A549 (cell line): ENCODE results near the gene ZDHHC3.

ENCODE experiments used
- CBX2 ChIP-seq: fragments of 200-600 bp; sonication (generic); IDR thresholded peaks from 2 replicates; pipeline ENCODE4 v1.6.1; 2016; ENCODE audit warnings: low read depth, mild to moderate bottlenecking, borderline replicate concordance
- CEBPB ChIP-seq, 2 experiments: fragments of >200 bp in 1 of 2; sonication (Bioruptor Twin) in 1 of 2; formaldehyde crosslinking in 1 of 2; IDR thresholded peaks; 2 replicates each; pipeline ENCODE4 v1.6.1; 2012 to 2016
- HDAC2 ChIP-seq: fragments of 200-600 bp; sonication (generic); IDR thresholded peaks from 2 replicates; pipeline ENCODE4 v1.6.1; 2016
- MAZ ChIP-seq: fragments of 150-350 bp; IDR thresholded peaks from 2 replicates; pipeline ENCODE4 v1.6.1; 2014; ENCODE audit warnings: antibody characterized with exemption, low read depth, low read length, borderline replicate concordance
- POLR2A ChIP-seq: IDR thresholded peaks from 2 replicates; pipeline ENCODE4 v1.6.1; 2012; ENCODE audit warnings: mild to moderate bottlenecking, low read length
- RAD21 ChIP-seq, 2 experiments: fragments of >200 bp in 1 of 2; sonication (Bioruptor Twin) in 1 of 2; formaldehyde crosslinking in 1 of 2; IDR thresholded peaks in 1 of 2; conservative IDR thresholded peaks in 1 of 2; 2 replicates in 1 of 2; 3 replicates in 1 of 2; pipeline ENCODE4 v1.6.1; 2012 to 2018; ENCODE audit warnings: inconsistent platforms in 1 of 2
- RCOR1 ChIP-seq: fragments of 150-350 bp; IDR thresholded peaks from 2 replicates; pipeline ENCODE4 v1.6.1; 2014; ENCODE audit warnings: antibody characterized with exemption, low read length, low read depth
- RFX5 ChIP-seq: fragments of 450-650 bp; IDR thresholded peaks from 2 replicates; pipeline ENCODE4 v1.7.1; 2014; ENCODE audit warnings: antibody characterized with exemption, mild to moderate bottlenecking, moderate library complexity
- TF ChIP-seq, protein P1 (sequence below): fragments of >200 bp; sonication (Bioruptor Twin); formaldehyde crosslinking; IDR thresholded peaks from 3 replicates; pipeline ENCODE4 v1.5.1; 2016
- TF ChIP-seq, protein P2 (sequence below): fragments of 150-350 bp; IDR thresholded peaks from 2 replicates; pipeline ENCODE4 v1.6.1; 2014; ENCODE audit warnings: low read depth, mild to moderate bottlenecking, low read length
- TF ChIP-seq, protein P3 (sequence below): fragments of 250-450 bp; sonication (Bioruptor Pico); IDR thresholded peaks from 2 replicates; pipeline ENCODE4 v1.5.0; 2021; ENCODE audit warnings: mild to moderate bottlenecking, moderate library complexity, borderline replicate concordance
- TF ChIP-seq, protein P4 (sequence below): IDR thresholded peaks from 2 replicates; pipeline ENCODE4 v1.6.1; 2012
- TF ChIP-seq, protein P5 (sequence below): fragments of 250-450 bp; sonication (Bioruptor Pico); IDR thresholded peaks from 2 replicates; pipeline ENCODE4 v1.5.0; 2020; ENCODE audit warnings: low read depth, mild to moderate bottlenecking, moderate library complexity
- TF ChIP-seq, protein P6 (sequence below): fragments of 200-600 bp; sonication (generic); IDR thresholded peaks from 2 replicates; pipeline ENCODE4 v1.6.1; 2016; ENCODE audit warnings: antibody characterized with exemption, mild to moderate bottlenecking, moderate library complexity

DNA sequence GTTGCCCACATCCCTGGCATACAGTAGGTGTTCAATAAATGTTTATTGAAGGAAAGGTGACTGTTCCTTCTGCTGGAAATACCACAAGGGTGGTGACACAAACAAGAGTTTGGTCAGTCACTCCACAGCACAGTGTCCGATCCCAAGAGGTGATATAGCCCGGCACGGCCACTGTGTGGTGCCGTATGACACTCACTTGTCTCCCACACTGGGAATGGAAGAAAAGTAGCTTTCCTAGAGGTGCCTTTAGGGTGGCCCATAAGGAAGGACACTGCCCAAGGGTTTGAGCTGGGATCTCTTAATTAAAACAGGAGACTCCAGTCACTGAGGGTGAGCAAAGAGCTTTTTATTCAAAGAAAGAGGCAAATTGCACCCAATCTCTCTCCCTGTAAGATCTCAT, 61.0 kb downstream of the ZDHHC3 start:
- TF ChIP-seq, protein P1, sequence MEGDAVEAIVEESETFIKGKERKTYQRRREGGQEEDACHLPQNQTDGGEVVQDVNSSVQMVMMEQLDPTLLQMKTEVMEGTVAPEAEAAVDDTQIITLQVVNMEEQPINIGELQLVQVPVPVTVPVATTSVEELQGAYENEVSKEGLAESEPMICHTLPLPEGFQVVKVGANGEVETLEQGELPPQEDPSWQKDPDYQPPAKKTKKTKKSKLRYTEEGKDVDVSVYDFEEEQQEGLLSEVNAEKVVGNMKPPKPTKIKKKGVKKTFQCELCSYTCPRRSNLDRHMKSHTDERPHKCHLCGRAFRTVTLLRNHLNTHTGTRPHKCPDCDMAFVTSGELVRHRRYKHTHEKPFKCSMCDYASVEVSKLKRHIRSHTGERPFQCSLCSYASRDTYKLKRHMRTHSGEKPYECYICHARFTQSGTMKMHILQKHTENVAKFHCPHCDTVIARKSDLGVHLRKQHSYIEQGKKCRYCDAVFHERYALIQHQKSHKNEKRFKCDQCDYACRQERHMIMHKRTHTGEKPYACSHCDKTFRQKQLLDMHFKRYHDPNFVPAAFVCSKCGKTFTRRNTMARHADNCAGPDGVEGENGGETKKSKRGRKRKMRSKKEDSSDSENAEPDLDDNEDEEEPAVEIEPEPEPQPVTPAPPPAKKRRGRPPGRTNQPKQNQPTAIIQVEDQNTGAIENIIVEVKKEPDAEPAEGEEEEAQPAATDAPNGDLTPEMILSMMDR = no peak
- TF ChIP-seq RCOR1 = no peak
- TF ChIP-seq POLR2A = no peak
- TF ChIP-seq, protein P2, sequence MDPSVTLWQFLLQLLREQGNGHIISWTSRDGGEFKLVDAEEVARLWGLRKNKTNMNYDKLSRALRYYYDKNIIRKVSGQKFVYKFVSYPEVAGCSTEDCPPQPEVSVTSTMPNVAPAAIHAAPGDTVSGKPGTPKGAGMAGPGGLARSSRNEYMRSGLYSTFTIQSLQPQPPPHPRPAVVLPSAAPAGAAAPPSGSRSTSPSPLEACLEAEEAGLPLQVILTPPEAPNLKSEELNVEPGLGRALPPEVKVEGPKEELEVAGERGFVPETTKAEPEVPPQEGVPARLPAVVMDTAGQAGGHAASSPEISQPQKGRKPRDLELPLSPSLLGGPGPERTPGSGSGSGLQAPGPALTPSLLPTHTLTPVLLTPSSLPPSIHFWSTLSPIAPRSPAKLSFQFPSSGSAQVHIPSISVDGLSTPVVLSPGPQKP = no peak
- no peak for TF ChIP-seq HDAC2
- TF ChIP-seq, protein P3, sequence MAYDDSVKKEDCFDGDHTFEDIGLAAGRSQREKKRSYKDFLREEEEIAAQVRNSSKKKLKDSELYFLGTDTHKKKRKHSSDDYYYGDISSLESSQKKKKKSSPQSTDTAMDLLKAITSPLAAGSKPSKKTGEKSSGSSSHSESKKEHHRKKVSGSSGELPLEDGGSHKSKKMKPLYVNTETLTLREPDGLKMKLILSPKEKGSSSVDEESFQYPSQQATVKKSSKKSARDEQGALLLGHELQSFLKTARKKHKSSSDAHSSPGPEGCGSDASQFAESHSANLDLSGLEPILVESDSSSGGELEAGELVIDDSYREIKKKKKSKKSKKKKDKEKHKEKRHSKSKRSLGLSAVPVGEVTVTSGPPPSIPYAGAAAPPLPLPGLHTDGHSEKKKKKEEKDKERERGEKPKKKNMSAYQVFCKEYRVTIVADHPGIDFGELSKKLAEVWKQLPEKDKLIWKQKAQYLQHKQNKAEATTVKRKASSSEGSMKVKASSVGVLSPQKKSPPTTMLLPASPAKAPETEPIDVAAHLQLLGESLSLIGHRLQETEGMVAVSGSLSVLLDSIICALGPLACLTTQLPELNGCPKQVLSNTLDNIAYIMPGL = no peak
- TF ChIP-seq, protein P4, sequence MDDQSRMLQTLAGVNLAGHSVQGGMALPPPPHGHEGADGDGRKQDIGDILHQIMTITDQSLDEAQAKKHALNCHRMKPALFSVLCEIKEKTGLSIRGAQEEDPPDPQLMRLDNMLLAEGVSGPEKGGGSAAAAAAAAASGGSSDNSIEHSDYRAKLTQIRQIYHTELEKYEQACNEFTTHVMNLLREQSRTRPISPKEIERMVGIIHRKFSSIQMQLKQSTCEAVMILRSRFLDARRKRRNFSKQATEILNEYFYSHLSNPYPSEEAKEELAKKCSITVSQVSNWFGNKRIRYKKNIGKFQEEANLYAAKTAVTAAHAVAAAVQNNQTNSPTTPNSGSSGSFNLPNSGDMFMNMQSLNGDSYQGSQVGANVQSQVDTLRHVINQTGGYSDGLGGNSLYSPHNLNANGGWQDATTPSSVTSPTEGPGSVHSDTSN = no peak
- TF ChIP-seq CBX2 = no peak
- no peak for TF ChIP-seq MAZ
- no peak for TF ChIP-seq CEBPB (IDR thresholded peaks at IDR 0.05)
- TF ChIP-seq, protein P5, sequence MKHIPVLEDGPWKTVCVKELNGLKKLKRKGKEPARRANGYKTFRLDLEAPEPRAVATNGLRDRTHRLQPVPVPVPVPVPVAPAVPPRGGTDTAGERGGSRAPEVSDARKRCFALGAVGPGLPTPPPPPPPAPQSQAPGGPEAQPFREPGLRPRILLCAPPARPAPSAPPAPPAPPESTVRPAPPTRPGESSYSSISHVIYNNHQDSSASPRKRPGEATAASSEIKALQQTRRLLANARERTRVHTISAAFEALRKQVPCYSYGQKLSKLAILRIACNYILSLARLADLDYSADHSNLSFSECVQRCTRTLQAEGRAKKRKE = no peak
- 0 out of 5 replicates have a peak, but pooled peaks of 1 of the 2 experiments have one; percentile 3 for TF ChIP-seq RAD21 (conservative IDR thresholded peaks at IDR 0.05 in 1 of 2, IDR thresholded peaks at IDR 0.05 in 1 of 2)
- no peak for TF ChIP-seq RFX5
- TF ChIP-seq, protein P6, sequence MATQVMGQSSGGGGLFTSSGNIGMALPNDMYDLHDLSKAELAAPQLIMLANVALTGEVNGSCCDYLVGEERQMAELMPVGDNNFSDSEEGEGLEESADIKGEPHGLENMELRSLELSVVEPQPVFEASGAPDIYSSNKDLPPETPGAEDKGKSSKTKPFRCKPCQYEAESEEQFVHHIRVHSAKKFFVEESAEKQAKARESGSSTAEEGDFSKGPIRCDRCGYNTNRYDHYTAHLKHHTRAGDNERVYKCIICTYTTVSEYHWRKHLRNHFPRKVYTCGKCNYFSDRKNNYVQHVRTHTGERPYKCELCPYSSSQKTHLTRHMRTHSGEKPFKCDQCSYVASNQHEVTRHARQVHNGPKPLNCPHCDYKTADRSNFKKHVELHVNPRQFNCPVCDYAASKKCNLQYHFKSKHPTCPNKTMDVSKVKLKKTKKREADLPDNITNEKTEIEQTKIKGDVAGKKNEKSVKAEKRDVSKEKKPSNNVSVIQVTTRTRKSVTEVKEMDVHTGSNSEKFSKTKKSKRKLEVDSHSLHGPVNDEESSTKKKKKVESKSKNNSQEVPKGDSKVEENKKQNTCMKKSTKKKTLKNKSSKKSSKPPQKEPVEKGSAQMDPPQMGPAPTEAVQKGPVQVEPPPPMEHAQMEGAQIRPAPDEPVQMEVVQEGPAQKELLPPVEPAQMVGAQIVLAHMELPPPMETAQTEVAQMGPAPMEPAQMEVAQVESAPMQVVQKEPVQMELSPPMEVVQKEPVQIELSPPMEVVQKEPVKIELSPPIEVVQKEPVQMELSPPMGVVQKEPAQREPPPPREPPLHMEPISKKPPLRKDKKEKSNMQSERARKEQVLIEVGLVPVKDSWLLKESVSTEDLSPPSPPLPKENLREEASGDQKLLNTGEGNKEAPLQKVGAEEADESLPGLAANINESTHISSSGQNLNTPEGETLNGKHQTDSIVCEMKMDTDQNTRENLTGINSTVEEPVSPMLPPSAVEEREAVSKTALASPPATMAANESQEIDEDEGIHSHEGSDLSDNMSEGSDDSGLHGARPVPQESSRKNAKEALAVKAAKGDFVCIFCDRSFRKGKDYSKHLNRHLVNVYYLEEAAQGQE = no peak
